Ecto neural progenitor cell (in vitro differentiated cells): ENCODE data around the gene AGAP1.
A peak's percentile ranks its signal among the peaks of the same experiment; 100 is the strongest.

Experiments
- DNase-seq: peaks from one replicate; pipeline ENCODE4 v3.0.0-alpha.2; 2018; ENCODE audit warnings: low spot score

AGAP1 gene

GRCh38 chr2:235489897-235490296, 3.9 kb upstream of the AGAP1 start:
- no peak for DNase-seq

- DNase-seq: peak; percentile 69
These were observed 946 bp upstream of the AGAP1 start for GRCh38 chr2:235492850-235493344.

- no peak for DNase-seq
These were observed 455 bp upstream of the AGAP1 start for GRCh38 chr2:235493402-235493774.

- DNase-seq: peak; percentile 68
These were observed 1.0 kb downstream of the AGAP1 start for GRCh38 chr2:235494716-235495372.

GRCh38 chr2:235495373-235496238, 1.8 kb downstream of the AGAP1 start:
- DNase-seq: no peak

GRCh38 chr2:235496239-235496621, 2.4 kb downstream of the AGAP1 start:
- no peak for DNase-seq

- DNase-seq: no peak
These were observed 3.3 kb downstream of the AGAP1 start for GRCh38 chr2:235497096-235497495.

GRCh38 chr2:235498541-235498940, 4.7 kb downstream of the AGAP1 start:
- DNase-seq: no peak

- DNase-seq: no peak
These were observed 5.3 kb downstream of the AGAP1 start for GRCh38 chr2:235498946-235499812.

GRCh38 chr2:235500110-235500760, 6.4 kb downstream of the AGAP1 start:
- no peak for DNase-seq

GRCh38 chr2:235500761-235501672, 7.2 kb downstream of the AGAP1 start:
- no peak for DNase-seq

GRCh38 chr2:235501673-235502031, 7.8 kb downstream of the AGAP1 start:
- no peak for DNase-seq

- DNase-seq: no peak
These were observed 8.5 kb downstream of the AGAP1 start for GRCh38 chr2:235502336-235502735.

- DNase-seq: no peak
These were observed 10.8 kb downstream of the AGAP1 start for GRCh38 chr2:235504441-235505180.

- no peak for DNase-seq
These were observed 11.4 kb downstream of the AGAP1 start for GRCh38 chr2:235505181-235505741.

GRCh38 chr2:235506291-235506996, 12.6 kb downstream of the AGAP1 start:
- no peak for DNase-seq

- DNase-seq: no peak
These were observed 13.3 kb downstream of the AGAP1 start for GRCh38 chr2:235506997-235507615.

GRCh38 chr2:235507928-235508327, 14.1 kb downstream of the AGAP1 start:
- DNase-seq: no peak
